ENCODE data around the gene TMX4. TPM values are rescaled to one million over a fixed set of nuclear protein-coding genes. Genes with fewer than 3 reads are reported as not detected.

TMX4 gene
- total RNA-seq, 2 donors from 2014 or later = 19.1 to 21.2 TPM

DNA sequence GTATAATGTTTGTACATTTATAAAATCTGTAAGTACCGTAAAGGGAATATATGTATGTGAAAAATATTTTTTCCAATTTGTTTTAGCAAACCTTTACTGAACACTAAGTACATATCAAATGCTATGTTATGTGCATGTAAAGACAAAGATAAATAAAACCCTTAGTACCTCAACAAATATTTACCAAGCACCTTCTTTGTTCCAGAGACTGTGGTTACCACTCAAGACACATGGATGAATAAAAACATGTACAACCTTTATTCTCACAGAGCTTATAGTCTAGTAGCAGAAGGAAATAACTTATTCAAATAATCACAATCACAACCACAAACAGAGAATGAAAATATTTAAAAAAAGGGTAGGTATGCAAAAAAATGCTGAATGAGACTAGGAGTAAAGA is 17.5 kb downstream of the TMX4 start:
- Histone ChIP-seq H3K36me3 (ENCODE audit: control insufficient read depth, insufficient read depth, low read length) (no peaks in the 10 kb centered on the region), H3K9ac (ENCODE audit: extremely low read depth, low read length, poor library complexity, severe bottlenecking) (no peak overlapping the region), H3K27ac (ENCODE audit: low read depth, low read length) (no peak overlapping the region), H3K9me3 (ENCODE audit: control insufficient read depth, low read length) (no peaks in the 10 kb centered on the region), H3K4me3 (ENCODE audit: low read length) (no peak overlapping the region), H3K27me3 (ENCODE audit: control insufficient read depth, insufficient read depth, low read length, poor library complexity, severe bottlenecking) (no peaks in the 10 kb centered on the region), H3K4me1 (ENCODE audit: control insufficient read depth, insufficient read depth, low read length) (peaks cover 3% of the 10 kb centered on the region)
- H3K4me3 Mint-ChIP-seq = no peak overlapping the region
- peaks cover 11% of the 10 kb centered on the region for H3K4me1 Mint-ChIP-seq
- no peaks in the 10 kb centered on the region for H3K9me3 Mint-ChIP-seq
- no peaks in the 10 kb centered on the region for H3K27me3 Mint-ChIP-seq (ENCODE audit: insufficient read depth)
- H3K36me3 Mint-ChIP-seq (ENCODE audit: low read depth) = peaks cover 12% of the 10 kb centered on the region
- 100% methylated on average over 1 of the region's 1 CpG; no CpG with 5 or more reads in 1 of the 2 experiments for WGBS, 2 experiments (ENCODE audit: insufficient coverage in 1 of 2, insufficient read length in 1 of 2)
- TF ChIP-seq, protein P1, sequence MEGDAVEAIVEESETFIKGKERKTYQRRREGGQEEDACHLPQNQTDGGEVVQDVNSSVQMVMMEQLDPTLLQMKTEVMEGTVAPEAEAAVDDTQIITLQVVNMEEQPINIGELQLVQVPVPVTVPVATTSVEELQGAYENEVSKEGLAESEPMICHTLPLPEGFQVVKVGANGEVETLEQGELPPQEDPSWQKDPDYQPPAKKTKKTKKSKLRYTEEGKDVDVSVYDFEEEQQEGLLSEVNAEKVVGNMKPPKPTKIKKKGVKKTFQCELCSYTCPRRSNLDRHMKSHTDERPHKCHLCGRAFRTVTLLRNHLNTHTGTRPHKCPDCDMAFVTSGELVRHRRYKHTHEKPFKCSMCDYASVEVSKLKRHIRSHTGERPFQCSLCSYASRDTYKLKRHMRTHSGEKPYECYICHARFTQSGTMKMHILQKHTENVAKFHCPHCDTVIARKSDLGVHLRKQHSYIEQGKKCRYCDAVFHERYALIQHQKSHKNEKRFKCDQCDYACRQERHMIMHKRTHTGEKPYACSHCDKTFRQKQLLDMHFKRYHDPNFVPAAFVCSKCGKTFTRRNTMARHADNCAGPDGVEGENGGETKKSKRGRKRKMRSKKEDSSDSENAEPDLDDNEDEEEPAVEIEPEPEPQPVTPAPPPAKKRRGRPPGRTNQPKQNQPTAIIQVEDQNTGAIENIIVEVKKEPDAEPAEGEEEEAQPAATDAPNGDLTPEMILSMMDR (conservative IDR thresholded peaks at IDR 0.05) = no peak
- no peak for DNase-seq
- H3K27ac Mint-ChIP-seq = no peak overlapping the region

DNA sequence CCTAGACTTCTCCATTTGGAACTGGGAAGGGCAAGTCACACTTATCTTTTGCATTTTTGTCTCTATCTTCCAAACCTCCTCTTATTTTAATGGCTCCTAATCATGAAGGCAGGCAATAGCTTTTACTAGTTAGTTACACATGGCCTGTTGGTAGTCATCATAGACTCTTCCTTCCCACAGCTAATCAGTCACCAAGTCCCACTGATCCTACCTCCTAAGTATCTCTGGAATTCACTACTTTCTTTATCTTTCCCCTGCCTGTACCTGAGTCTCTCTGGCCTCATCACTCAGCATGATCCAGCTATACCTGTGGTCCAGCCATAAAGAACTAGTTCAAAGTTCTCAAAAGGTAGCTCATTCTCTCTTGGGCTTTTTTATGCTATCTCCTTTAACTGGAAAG is 18.8 kb downstream of the TMX4 start:
- DNase-seq = no peak
- no peak overlapping the region for H3K9ac ChIP-seq (ENCODE audit: extremely low read depth, low read length, poor library complexity, severe bottlenecking)
- H3K4me1 ChIP-seq (ENCODE audit: control insufficient read depth, insufficient read depth, low read length) = peaks cover 3% of the 10 kb centered on the region
- Mint-ChIP-seq H3K36me3 (ENCODE audit: low read depth) (peaks cover 10% of the 10 kb centered on the region), H3K4me1 (peaks cover 11% of the 10 kb centered on the region), H3K27ac (no peak overlapping the region), H3K4me3 (no peak overlapping the region), H3K9me3 (no peaks in the 10 kb centered on the region), H3K27me3 (ENCODE audit: insufficient read depth) (no peaks in the 10 kb centered on the region)
- H3K27ac ChIP-seq (ENCODE audit: low read depth, low read length) = no peak overlapping the region
- TF ChIP-seq, protein P1 (conservative IDR thresholded peaks at IDR 0.05) = no peak
- no peaks in the 10 kb centered on the region for H3K36me3 ChIP-seq (ENCODE audit: control insufficient read depth, insufficient read depth, low read length)
- no peaks in the 10 kb centered on the region for H3K9me3 ChIP-seq (ENCODE audit: control insufficient read depth, low read length)
- no peaks in the 10 kb centered on the region for H3K27me3 ChIP-seq (ENCODE audit: control insufficient read depth, insufficient read depth, low read length, poor library complexity, severe bottlenecking)
- H3K4me3 ChIP-seq (ENCODE audit: low read length) = no peak overlapping the region

DNA sequence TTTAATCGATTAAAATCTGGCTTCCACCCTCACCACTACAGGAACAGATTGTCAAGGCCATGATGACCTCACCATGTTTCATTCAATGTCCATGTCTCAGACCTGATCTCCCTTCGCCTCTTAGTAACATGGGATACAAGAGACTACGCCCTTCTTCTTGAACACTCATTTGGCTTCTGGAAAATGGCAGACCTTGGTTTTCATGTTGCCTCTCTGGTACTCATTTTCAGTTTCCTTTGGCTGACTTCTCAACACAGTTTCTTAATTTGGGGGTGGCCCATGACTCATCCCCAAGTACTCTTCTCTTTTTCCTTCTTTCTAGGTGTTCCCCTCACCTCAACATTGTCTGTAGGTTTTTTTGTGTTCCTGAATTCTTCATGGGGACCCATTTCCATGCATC is 22.7 kb downstream of the TMX4 start:
- no peaks in the 10 kb centered on the region for H3K27me3 Mint-ChIP-seq (ENCODE audit: insufficient read depth)
- 86% methylated on average over 3 of the region's 3 CpGs for WGBS, 2 experiments (ENCODE audit: insufficient coverage in 1 of 2, insufficient read length in 1 of 2)
- H3K27ac Mint-ChIP-seq = no peak overlapping the region
- peaks cover 6% of the 10 kb centered on the region for H3K9me3 ChIP-seq (ENCODE audit: control insufficient read depth, low read length)
- H3K36me3 Mint-ChIP-seq (ENCODE audit: low read depth) = peaks cover 25% of the 10 kb centered on the region
- H3K4me3 Mint-ChIP-seq = no peak overlapping the region
- no peaks in the 10 kb centered on the region for H3K4me1 ChIP-seq (ENCODE audit: control insufficient read depth, insufficient read depth, low read length)
- TF ChIP-seq, protein P1 (conservative IDR thresholded peaks at IDR 0.05) = no peak
- H3K4me3 ChIP-seq (ENCODE audit: low read length) = no peak overlapping the region
- DNase-seq = no peak
- H3K9ac ChIP-seq (ENCODE audit: extremely low read depth, low read length, poor library complexity, severe bottlenecking) = no peak overlapping the region
- H3K36me3 ChIP-seq (ENCODE audit: control insufficient read depth, insufficient read depth, low read length) = peaks cover 15% of the 10 kb centered on the region
- H3K9me3 Mint-ChIP-seq = peaks cover 6% of the 10 kb centered on the region
- no peaks in the 10 kb centered on the region for H3K27me3 ChIP-seq (ENCODE audit: control insufficient read depth, insufficient read depth, low read length, poor library complexity, severe bottlenecking)
- H3K27ac ChIP-seq (ENCODE audit: low read depth, low read length) = no peak overlapping the region
- peaks cover 7% of the 10 kb centered on the region for H3K4me1 Mint-ChIP-seq

Measured in endodermal cell (in vitro differentiated cells).